HL-60 (cell line): ENCODE results near the gene CNTN2.

Source experiments
- DNase-seq, 2 experiments: peaks; one replicate each; pipeline ENCODE4 v3.0.0-alpha.2; 2010 to 2020; ENCODE audit warnings: low read depth in 1 of 2, low spot score in 1 of 2
- H3K27ac ChIP-seq: fragments of 250-450 bp; sonication (Bioruptor Pico); replicated peaks from 2 replicates; pipeline ENCODE4 v1.5.1; 2020; ENCODE audit warnings: mild to moderate bottlenecking, moderate library complexity
- H3K27me3 ChIP-seq: fragments of 250-450 bp; sonication (Bioruptor Pico); 2 replicates; pipeline ENCODE4 v1.5.1; 2021; ENCODE audit warnings: mild to moderate bottlenecking, moderate library complexity; ENCODE audit not compliant: insufficient read depth, poor library complexity, severe bottlenecking
- H3K4me3 ChIP-seq: replicated peaks from 2 replicates; pipeline ENCODE4 v1.5.1; 2011; ENCODE audit warnings: mild to moderate bottlenecking, control low read depth, low read length; ENCODE audit not compliant: insufficient read depth
- GABPA ChIP-seq: IDR thresholded peaks from 2 replicates; pipeline ENCODE4 v1.6.1; 2012; ENCODE audit warnings: low read depth
- POLR2AphosphoS5 ChIP-seq: IDR thresholded peaks from 2 replicates; pipeline ENCODE4 v1.6.1; 2012; ENCODE audit warnings: low read depth
- SPI1 ChIP-seq: IDR thresholded peaks from 2 replicates; pipeline ENCODE4 v1.6.1; 2012; ENCODE audit warnings: low read depth, mild to moderate bottlenecking, borderline replicate concordance
- TF ChIP-seq, protein P1 (sequence below): IDR thresholded peaks from 2 replicates; pipeline ENCODE4 v1.6.1; 2012; ENCODE audit warnings: low read depth; ENCODE audit not compliant: insufficient replicate concordance
- TF ChIP-seq, protein P2 (sequence below): IDR thresholded peaks from one replicate; pipeline ENCODE4 v1.5.1; 2011; ENCODE audit warnings: low read length, control low read depth, inconsistent platforms; ENCODE audit not compliant: insufficient read depth

Gene CNTN2

DNA sequence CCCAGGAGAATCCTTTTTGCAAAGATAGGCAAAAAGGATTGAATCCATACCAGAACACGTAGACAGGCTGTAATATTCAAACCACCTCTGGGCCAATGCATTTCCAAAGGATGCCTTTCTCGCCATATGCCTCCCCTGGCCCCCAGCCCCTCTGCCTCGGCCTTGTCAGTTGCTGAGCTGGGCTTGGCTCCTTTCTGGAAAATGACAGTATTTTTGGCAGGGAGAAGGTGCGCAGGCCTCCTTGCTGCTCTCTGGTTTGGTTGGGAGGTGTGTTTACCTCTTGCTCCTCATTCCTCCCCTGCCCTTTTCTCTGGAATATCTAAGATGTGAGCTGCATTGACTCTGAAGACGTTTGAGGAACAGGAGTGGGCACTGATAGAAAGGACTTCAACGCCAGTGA is 26.0 kb upstream of the CNTN2 start:
- H3K27ac ChIP-seq: no peak overlapping the region
- peaks cover 4% of the 10 kb centered on the region for H3K27me3 ChIP-seq
- no peak for DNase-seq
- TF ChIP-seq SPI1 (no peak), GABPA (no peak), POLR2AphosphoS5 (no peak)
- TF ChIP-seq, protein P1, sequence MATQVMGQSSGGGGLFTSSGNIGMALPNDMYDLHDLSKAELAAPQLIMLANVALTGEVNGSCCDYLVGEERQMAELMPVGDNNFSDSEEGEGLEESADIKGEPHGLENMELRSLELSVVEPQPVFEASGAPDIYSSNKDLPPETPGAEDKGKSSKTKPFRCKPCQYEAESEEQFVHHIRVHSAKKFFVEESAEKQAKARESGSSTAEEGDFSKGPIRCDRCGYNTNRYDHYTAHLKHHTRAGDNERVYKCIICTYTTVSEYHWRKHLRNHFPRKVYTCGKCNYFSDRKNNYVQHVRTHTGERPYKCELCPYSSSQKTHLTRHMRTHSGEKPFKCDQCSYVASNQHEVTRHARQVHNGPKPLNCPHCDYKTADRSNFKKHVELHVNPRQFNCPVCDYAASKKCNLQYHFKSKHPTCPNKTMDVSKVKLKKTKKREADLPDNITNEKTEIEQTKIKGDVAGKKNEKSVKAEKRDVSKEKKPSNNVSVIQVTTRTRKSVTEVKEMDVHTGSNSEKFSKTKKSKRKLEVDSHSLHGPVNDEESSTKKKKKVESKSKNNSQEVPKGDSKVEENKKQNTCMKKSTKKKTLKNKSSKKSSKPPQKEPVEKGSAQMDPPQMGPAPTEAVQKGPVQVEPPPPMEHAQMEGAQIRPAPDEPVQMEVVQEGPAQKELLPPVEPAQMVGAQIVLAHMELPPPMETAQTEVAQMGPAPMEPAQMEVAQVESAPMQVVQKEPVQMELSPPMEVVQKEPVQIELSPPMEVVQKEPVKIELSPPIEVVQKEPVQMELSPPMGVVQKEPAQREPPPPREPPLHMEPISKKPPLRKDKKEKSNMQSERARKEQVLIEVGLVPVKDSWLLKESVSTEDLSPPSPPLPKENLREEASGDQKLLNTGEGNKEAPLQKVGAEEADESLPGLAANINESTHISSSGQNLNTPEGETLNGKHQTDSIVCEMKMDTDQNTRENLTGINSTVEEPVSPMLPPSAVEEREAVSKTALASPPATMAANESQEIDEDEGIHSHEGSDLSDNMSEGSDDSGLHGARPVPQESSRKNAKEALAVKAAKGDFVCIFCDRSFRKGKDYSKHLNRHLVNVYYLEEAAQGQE: no peak
- TF ChIP-seq, protein P2, sequence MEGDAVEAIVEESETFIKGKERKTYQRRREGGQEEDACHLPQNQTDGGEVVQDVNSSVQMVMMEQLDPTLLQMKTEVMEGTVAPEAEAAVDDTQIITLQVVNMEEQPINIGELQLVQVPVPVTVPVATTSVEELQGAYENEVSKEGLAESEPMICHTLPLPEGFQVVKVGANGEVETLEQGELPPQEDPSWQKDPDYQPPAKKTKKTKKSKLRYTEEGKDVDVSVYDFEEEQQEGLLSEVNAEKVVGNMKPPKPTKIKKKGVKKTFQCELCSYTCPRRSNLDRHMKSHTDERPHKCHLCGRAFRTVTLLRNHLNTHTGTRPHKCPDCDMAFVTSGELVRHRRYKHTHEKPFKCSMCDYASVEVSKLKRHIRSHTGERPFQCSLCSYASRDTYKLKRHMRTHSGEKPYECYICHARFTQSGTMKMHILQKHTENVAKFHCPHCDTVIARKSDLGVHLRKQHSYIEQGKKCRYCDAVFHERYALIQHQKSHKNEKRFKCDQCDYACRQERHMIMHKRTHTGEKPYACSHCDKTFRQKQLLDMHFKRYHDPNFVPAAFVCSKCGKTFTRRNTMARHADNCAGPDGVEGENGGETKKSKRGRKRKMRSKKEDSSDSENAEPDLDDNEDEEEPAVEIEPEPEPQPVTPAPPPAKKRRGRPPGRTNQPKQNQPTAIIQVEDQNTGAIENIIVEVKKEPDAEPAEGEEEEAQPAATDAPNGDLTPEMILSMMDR: no peak
- no peak overlapping the region for H3K4me3 ChIP-seq

DNA sequence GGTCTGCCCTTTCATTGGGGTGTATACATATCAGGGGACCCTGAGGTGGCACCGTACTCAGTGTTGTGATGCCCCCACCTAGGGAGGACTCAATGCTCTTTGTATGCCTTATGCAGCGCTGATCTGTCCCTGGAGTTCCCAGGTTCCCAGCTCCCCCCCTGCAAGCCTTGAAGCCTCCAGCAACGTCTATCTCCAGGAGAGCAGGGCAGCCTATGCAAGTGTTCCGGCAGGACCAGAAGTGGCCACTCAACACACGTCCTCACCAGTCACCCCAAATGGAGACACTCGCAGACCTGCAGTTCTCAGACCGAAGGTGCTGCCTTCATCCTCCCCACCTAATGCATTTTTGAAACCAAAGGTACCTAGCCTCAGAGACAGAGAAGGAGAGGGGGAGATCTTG is 25.2 kb upstream of the CNTN2 start:
- H3K27me3 ChIP-seq: peaks cover 4% of the 10 kb centered on the region
- no peak for TF ChIP-seq GABPA
- TF ChIP-seq, protein P2: no peak
- TF ChIP-seq, protein P1: no peak
- TF ChIP-seq SPI1: no peak
- no peak for TF ChIP-seq POLR2AphosphoS5

DNA sequence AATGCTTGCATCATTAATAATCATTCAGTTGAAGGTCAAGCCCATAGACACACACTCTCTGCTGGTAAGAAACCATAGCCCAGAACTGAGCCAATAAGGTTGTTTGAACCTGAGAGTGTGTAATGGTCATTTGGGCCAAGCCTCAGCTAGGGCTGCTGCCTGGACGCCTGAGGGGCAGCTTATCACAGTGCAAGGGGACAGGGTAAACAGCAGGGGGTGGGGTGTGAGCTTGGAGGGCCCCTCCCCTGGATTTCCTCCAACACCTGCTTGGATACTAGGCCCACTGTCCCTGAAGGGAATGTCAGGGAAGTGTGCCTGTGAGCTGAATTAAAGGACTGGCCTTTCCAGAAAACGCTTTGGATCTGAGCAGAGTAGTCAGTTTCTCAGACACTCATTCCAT is 24.6 kb upstream of the CNTN2 start:
- no peak overlapping the region for H3K4me3 ChIP-seq
- H3K27me3 ChIP-seq: peaks cover 4% of the 10 kb centered on the region
- H3K27ac ChIP-seq: no peak overlapping the region
- TF ChIP-seq GABPA (no peak), POLR2AphosphoS5 (no peak), SPI1 (no peak)
- TF ChIP-seq, protein P2: no peak
- TF ChIP-seq, protein P1: no peak
- no peak for DNase-seq

More for the DNA sequence above, 25.2 kb upstream of the CNTN2 start:
- Histone ChIP-seq H3K27ac (no peak overlapping the region), H3K4me3 (no peak overlapping the region)
- DNase-seq: no peak
